ENCODE data around the gene IAH1. TPM values are rescaled to one million over a fixed set of nuclear protein-coding genes. Genes with fewer than 3 reads are reported as not detected.

The IAH1 gene
- total RNA-seq, 2 donors from 2014 or later: 48.1 to 61.3 TPM

- H3K4me1 ChIP-seq (replicated peaks): no peaks in the 10 kb centered on the region
- intact Hi-C loops (cut with DNase I): no loop called here
- no peak overlapping the region for H3K4me3 ChIP-seq
- H3K27ac ChIP-seq: no peak overlapping the region
- no peak for DNase-seq (ENCODE audit: low spot score)
- TF ChIP-seq POLR2AphosphoS5 (IDR thresholded peaks at IDR 0.05): no peak
- no peak for TF ChIP-seq POLR2A (IDR thresholded peaks at IDR 0.05)
- TF ChIP-seq CTCF (IDR thresholded peaks at IDR 0.05): no peak
- WGBS: 100% methylated on average over 1 of the region's 1 CpG
- no peaks in the 10 kb centered on the region for H3K27me3 ChIP-seq (replicated peaks; ENCODE audit: insufficient read depth)
- H3K9me3 ChIP-seq: no peaks in the 10 kb centered on the region
- peaks cover 0 to 3% of the 10 kb centered on the region in 2 donors for H3K36me3 ChIP-seq
Observed at GRCh38 chr2:9439536-9439935, 34.8 kb upstream of the IAH1 start.

GRCh38 chr2:9440058-9440727, 34.2 kb upstream of the IAH1 start:
- Histone ChIP-seq H3K27me3 (replicated peaks; ENCODE audit: insufficient read depth) (no peaks in the 10 kb centered on the region), H3K36me3 (no peaks in the 10 kb centered on the region), H3K9me3 (no peaks in the 10 kb centered on the region), H3K4me3 (no peak overlapping the region), H3K4me1 (replicated peaks) (no peaks in the 10 kb centered on the region), H3K27ac (no peak overlapping the region)
- TF ChIP-seq POLR2A (IDR thresholded peaks at IDR 0.05) (no peak), CTCF (IDR thresholded peaks at IDR 0.05) (no peak), POLR2AphosphoS5 (IDR thresholded peaks at IDR 0.05) (no peak)
- WGBS: 91% methylated on average over 1 of the region's 1 CpG
- DNase-seq (ENCODE audit: low spot score): no peak
- intact Hi-C loops (cut with DNase I): no loop called here

GRCh38 chr2:9441556-9441955, 32.8 kb upstream of the IAH1 start:
- Histone ChIP-seq H3K4me3 (no peak overlapping the region), H3K4me1 (replicated peaks) (no peaks in the 10 kb centered on the region), H3K36me3 (no peaks in the 10 kb centered on the region), H3K27me3 (replicated peaks; ENCODE audit: insufficient read depth) (no peaks in the 10 kb centered on the region), H3K27ac (no peak overlapping the region), H3K9me3 (no peaks in the 10 kb centered on the region)
- TF ChIP-seq POLR2A (IDR thresholded peaks at IDR 0.05): no peak
- TF ChIP-seq POLR2AphosphoS5 (IDR thresholded peaks at IDR 0.05): no peak
- TF ChIP-seq CTCF (IDR thresholded peaks at IDR 0.05): no peak
- intact Hi-C loops (cut with DNase I): no loop called here
- DNase-seq (ENCODE audit: low spot score): no peak
- WGBS: 69% methylated on average over 3 of the region's 3 CpGs

GRCh38 chr2:9443526-9443925, 30.8 kb upstream of the IAH1 start:
- no peak for DNase-seq (ENCODE audit: low spot score)
- Histone ChIP-seq H3K27ac (no peak overlapping the region), H3K36me3 (no peaks in the 10 kb centered on the region), H3K27me3 (replicated peaks; ENCODE audit: insufficient read depth) (no peaks in the 10 kb centered on the region), H3K4me1 (replicated peaks) (no peaks in the 10 kb centered on the region), H3K4me3 (no peak overlapping the region), H3K9me3 (no peaks in the 10 kb centered on the region)
- intact Hi-C loops (cut with DNase I): no loop called here
- no peak for TF ChIP-seq POLR2AphosphoS5 (IDR thresholded peaks at IDR 0.05)
- TF ChIP-seq POLR2A (IDR thresholded peaks at IDR 0.05): no peak
- TF ChIP-seq CTCF (IDR thresholded peaks at IDR 0.05): no peak
- 82% methylated on average over 5 of the region's 5 CpGs for WGBS

- Histone ChIP-seq H3K27ac (no peak overlapping the region), H3K27me3 (replicated peaks; ENCODE audit: insufficient read depth) (no peaks in the 10 kb centered on the region), H3K9me3 (no peaks in the 10 kb centered on the region), H3K4me1 (replicated peaks) (no peaks in the 10 kb centered on the region), H3K4me3 (no peak overlapping the region), H3K36me3 (no peaks in the 10 kb centered on the region)
- DNase-seq (ENCODE audit: low spot score): no peak
- 92% methylated on average over 7 of the region's 7 CpGs for WGBS
- no peak for TF ChIP-seq POLR2AphosphoS5 (IDR thresholded peaks at IDR 0.05)
- no peak for TF ChIP-seq POLR2A (IDR thresholded peaks at IDR 0.05)
- no peak for TF ChIP-seq CTCF (IDR thresholded peaks at IDR 0.05)
- intact Hi-C loops (cut with DNase I): no loop called here
Observed at GRCh38 chr2:9445089-9445488, 29.3 kb upstream of the IAH1 start.

Data from prostate gland (tissue), 2 donors.